ENCODE results near the gene FAM168A.

DNA sequence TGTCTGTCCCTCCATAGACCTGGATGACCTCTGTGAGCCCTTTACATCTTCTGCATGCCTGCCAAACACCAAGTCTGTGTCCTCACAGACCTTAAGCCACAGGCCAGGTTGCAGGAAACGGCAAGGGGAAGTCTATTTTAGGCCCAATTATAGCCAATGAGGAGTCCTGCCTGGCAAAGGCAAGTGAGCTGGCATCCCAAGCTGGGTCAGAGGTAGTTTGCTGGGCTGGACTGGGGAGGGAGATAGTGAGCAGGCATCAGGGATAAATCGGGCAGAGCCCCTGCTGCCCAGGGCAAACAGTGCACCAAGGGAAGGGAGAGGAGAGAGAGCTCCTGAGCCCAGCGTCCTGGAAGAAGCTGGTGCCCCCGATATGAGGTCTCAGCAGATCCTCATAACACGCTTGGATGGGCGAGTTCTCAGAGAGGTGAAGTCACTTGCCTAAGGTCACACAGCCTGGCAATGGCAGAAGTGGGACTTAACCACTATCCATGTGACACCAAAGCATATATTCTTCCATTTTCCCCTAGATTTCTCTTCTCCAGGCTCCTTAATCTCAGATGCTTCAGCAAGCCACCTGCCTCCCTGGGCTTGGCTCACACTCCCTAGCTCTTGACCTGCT lies 225.4 kb downstream of the FAM168A start:
- TF ChIP-seq BHLHE40 (IDR thresholded peaks at IDR 0.05; ENCODE audit: low read depth, low read length), result no peak
- no peak for TF ChIP-seq CBX2 (IDR thresholded peaks at IDR 0.05; ENCODE audit: borderline replicate concordance, low read depth)
- TF ChIP-seq POLR2A (IDR thresholded peaks at IDR 0.05; ENCODE audit: low read length), result no peak
- TF ChIP-seq, protein P1, sequence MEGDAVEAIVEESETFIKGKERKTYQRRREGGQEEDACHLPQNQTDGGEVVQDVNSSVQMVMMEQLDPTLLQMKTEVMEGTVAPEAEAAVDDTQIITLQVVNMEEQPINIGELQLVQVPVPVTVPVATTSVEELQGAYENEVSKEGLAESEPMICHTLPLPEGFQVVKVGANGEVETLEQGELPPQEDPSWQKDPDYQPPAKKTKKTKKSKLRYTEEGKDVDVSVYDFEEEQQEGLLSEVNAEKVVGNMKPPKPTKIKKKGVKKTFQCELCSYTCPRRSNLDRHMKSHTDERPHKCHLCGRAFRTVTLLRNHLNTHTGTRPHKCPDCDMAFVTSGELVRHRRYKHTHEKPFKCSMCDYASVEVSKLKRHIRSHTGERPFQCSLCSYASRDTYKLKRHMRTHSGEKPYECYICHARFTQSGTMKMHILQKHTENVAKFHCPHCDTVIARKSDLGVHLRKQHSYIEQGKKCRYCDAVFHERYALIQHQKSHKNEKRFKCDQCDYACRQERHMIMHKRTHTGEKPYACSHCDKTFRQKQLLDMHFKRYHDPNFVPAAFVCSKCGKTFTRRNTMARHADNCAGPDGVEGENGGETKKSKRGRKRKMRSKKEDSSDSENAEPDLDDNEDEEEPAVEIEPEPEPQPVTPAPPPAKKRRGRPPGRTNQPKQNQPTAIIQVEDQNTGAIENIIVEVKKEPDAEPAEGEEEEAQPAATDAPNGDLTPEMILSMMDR (IDR thresholded peaks at IDR 0.05), result no peak
- TF ChIP-seq SMC3 (IDR thresholded peaks at IDR 0.05), result no peak
- TF ChIP-seq, protein P2, sequence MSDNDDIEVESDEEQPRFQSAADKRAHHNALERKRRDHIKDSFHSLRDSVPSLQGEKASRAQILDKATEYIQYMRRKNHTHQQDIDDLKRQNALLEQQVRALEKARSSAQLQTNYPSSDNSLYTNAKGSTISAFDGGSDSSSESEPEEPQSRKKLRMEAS (IDR thresholded peaks at IDR 0.05), result no peak
- no peak for TF ChIP-seq MYC (IDR thresholded peaks at IDR 0.05; ENCODE audit: borderline replicate concordance, low read length)

All from A549 (cell line).